Gastroesophageal sphincter (tissue), 4 donors: ENCODE results near the gene LNX1. TPM values are rescaled to one million over a fixed set of nuclear protein-coding genes. Genes with fewer than 3 reads are reported as not detected.

Source experiments
- ATAC-seq: fragments of 150-250 bp; one replicate; pipeline ENCODE4 v1.9.1; 2016; ENCODE audit warnings: mild to moderate bottlenecking, moderate library complexity
- H3K27ac ChIP-seq, 4 donors: fragments of 200-600 bp; sonication (generic) in 3 of 4; 1 replicate in 3 of 4; 2 replicates in 1 of 4; pipeline ENCODE4 v1.5.1; 2016 to 2019
- H3K27me3 ChIP-seq: fragments of 200-600 bp; sonication (generic); one replicate; pipeline ENCODE4 v1.5.1; 2019
- H3K36me3 ChIP-seq, 2 donors: fragments of 200-600 bp; sonication (generic); one replicate each; pipeline ENCODE4 v1.5.1; 2019; ENCODE audit warnings: control low read depth in 1 of 2
- H3K4me1 ChIP-seq, 3 donors: fragments of 200-600 bp; sonication (generic); 1 replicate in 2 of 3; 2 replicates in 1 of 3; pipeline ENCODE4 v1.5.1; 2016 to 2019; ENCODE audit warnings: control low read depth in 2 of 3
- H3K4me3 ChIP-seq, 2 donors: fragments of 200-600 bp; sonication (generic); one replicate each; pipeline ENCODE4 v1.5.1; 2019; ENCODE audit warnings: mild to moderate bottlenecking in 1 of 2, moderate library complexity in 1 of 2
- H3K9me3 ChIP-seq, 3 donors: fragments of 200-600 bp; sonication (generic); one replicate each; pipeline ENCODE4 v1.5.1; 2017 to 2019; ENCODE audit warnings: control low read depth in 2 of 3
- EP300 ChIP-seq: sonication (generic); formaldehyde crosslinking; IDR thresholded peaks from one replicate; pipeline ENCODE4 v1.6.1; 2017; ENCODE audit warnings: antibody characterized with exemption, mild to moderate bottlenecking
- POLR2A ChIP-seq, 2 donors: fragments of 450-650 bp; IDR thresholded peaks; one replicate each; pipeline ENCODE4 v1.6.1; 2017; ENCODE audit warnings: antibody characterized with exemption in 2 of 2, mild to moderate bottlenecking in 2 of 2, moderate library complexity in 1 of 2
- POLR2AphosphoS5 ChIP-seq: sonication (generic); formaldehyde crosslinking; IDR thresholded peaks from one replicate; pipeline ENCODE4 v1.6.1; 2017; ENCODE audit warnings: antibody characterized with exemption
- WGBS, 2 donors: methylation state at CpG; one replicate each; pipeline ENCODE4 v1.1.5; 2018; ENCODE audit warnings: low coverage in 1 of 2; 5-methylcytosine and 5-hydroxymethylcytosine counted together
- total RNA-seq, 4 donors: library from RNA; depleted of rRNA; stranded (reverse); fragments of >200 nt; gene quantifications; one replicate each; pipeline ENCODE4 v1.1.0, GENCODE V29; 2016
- TF ChIP-seq, protein P1 (sequence below), 4 experiments: fragments of 200-600 bp in 2 of 4; fragments of 450-650 bp in 2 of 4; sonication (generic) in 1 of 4; IDR thresholded peaks; one replicate each; pipeline ENCODE4 v1.5.1; 2017 to 2019; ENCODE audit warnings: antibody characterized with exemption in 4 of 4, mild to moderate bottlenecking in 2 of 4, moderate library complexity in 2 of 4

LNX1 gene
- total RNA-seq, 4 donors from 2014 or later: 2.6 to 13.6 (median 7.2) TPM

DNA sequence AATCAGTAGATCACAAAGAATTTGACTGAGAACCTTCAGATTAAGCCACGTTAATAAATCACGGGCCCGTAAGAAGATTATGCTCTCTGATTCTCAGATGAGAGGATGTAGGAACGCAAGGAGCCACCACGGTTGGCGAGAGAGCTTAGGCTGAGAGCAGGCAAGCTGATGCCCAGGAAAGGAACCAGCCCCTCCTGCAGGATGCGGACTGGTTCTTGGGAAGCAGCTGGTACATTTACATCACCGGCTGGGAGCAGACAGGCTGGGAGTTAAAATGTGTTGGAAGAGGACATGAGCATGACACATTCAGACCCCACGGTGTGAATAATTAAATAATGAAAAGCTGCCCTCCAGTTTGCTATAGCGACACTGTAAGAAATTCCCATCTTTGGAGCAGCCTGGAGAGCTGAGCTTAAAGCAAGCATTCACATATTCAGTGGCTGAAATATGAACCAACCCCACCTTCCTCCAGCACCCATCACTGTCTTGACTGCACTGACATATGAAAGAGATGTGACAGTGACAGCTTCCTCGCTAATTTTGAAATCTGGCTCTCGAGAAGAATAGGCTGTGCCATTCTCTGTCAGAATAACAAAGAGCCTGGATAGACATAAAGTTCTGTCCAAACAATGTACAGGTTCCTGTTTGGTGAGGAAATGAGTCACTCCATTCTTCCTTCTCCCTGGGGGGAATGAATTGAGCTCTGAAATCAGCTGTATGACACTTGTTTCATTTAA lies 33.1 kb downstream of the LNX1 start:
- TF ChIP-seq POLR2AphosphoS5: no peak
- TF ChIP-seq, protein P1, sequence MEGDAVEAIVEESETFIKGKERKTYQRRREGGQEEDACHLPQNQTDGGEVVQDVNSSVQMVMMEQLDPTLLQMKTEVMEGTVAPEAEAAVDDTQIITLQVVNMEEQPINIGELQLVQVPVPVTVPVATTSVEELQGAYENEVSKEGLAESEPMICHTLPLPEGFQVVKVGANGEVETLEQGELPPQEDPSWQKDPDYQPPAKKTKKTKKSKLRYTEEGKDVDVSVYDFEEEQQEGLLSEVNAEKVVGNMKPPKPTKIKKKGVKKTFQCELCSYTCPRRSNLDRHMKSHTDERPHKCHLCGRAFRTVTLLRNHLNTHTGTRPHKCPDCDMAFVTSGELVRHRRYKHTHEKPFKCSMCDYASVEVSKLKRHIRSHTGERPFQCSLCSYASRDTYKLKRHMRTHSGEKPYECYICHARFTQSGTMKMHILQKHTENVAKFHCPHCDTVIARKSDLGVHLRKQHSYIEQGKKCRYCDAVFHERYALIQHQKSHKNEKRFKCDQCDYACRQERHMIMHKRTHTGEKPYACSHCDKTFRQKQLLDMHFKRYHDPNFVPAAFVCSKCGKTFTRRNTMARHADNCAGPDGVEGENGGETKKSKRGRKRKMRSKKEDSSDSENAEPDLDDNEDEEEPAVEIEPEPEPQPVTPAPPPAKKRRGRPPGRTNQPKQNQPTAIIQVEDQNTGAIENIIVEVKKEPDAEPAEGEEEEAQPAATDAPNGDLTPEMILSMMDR (IDR thresholded peaks at IDR 0.05): no peak
- no peak for TF ChIP-seq POLR2A (IDR thresholded peaks at IDR 0.05)
- H3K4me3 ChIP-seq: no peak overlapping the region
- 75 to 78% methylated on average over 11 of the region's 12 CpGs for WGBS, 2 donors
- H3K4me1 ChIP-seq: no peaks in the 10 kb centered on the region
- H3K9me3 ChIP-seq: no peaks in the 10 kb centered on the region
- no peak overlapping the region for H3K27ac ChIP-seq
- H3K27me3 ChIP-seq: no peaks in the 10 kb centered on the region
- no peak for ATAC-seq
- H3K36me3 ChIP-seq: no peaks in the 10 kb centered on the region

DNA sequence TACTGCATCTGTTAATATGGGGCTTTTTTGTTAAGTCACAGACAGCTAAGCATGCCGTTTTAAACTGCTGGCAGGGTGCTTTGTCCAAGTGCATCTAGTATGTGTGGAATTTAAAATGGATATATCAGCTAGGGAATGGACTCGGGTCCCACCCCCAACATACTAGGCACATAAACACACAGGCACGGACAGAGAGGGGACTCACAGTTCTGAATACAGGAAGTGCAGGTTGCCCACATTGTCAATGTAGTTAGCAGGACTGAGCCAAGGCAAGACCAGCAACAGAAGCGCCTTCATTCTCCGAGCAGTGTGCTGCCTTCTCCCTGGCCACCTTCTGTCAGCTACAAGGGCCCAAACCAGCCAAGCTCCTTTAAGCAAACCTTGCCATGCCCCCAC lies 33.6 kb downstream of the LNX1 start:
- no peak for ATAC-seq
- Histone ChIP-seq H3K36me3 (no peaks in the 10 kb centered on the region), H3K9me3 (no peaks in the 10 kb centered on the region), H3K27ac (no peak overlapping the region), H3K27me3 (no peaks in the 10 kb centered on the region), H3K4me3 (no peak overlapping the region), H3K4me1 (no peaks in the 10 kb centered on the region)
- TF ChIP-seq, protein P1 (IDR thresholded peaks at IDR 0.05): no peak
- no peak for TF ChIP-seq POLR2AphosphoS5
- no peak for TF ChIP-seq POLR2A (IDR thresholded peaks at IDR 0.05)
- no peak for TF ChIP-seq EP300
- 28 to 51% methylated on average over 2 to 3 of the region's 5 CpGs for WGBS, 2 donors

DNA sequence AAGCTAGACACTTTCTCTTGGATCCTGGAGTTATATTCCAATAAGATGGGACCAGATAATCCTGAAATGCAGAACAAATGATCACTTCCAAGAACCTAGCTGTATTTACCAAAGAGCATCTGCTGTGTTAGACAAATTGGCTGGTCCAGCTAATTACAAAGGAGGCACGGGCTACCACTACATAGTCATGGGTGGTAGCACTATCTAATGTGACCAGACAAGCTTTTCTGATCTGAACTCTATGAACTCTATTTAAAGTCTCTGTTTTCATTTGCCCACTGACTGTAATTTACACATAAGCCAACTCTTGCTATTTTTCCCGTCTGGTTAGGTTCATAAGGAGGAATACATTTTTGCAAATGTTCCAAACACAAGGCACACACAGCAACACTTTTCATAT lies 34.6 kb downstream of the LNX1 start:
- no peaks in the 10 kb centered on the region for H3K9me3 ChIP-seq
- TF ChIP-seq POLR2AphosphoS5 (no peak), EP300 (no peak), POLR2A (IDR thresholded peaks at IDR 0.05) (no peak)
- TF ChIP-seq, protein P1 (IDR thresholded peaks at IDR 0.05): no peak
- no peaks in the 10 kb centered on the region for H3K27me3 ChIP-seq
- H3K36me3 ChIP-seq: no peaks in the 10 kb centered on the region
- no peaks in the 10 kb centered on the region for H3K4me1 ChIP-seq
- no peak overlapping the region for H3K4me3 ChIP-seq
- no peak for ATAC-seq
- no peak overlapping the region for H3K27ac ChIP-seq
- WGBS, 2 donors: 71 to 79% methylated on average over 2 of the region's 2 CpGs

DNA sequence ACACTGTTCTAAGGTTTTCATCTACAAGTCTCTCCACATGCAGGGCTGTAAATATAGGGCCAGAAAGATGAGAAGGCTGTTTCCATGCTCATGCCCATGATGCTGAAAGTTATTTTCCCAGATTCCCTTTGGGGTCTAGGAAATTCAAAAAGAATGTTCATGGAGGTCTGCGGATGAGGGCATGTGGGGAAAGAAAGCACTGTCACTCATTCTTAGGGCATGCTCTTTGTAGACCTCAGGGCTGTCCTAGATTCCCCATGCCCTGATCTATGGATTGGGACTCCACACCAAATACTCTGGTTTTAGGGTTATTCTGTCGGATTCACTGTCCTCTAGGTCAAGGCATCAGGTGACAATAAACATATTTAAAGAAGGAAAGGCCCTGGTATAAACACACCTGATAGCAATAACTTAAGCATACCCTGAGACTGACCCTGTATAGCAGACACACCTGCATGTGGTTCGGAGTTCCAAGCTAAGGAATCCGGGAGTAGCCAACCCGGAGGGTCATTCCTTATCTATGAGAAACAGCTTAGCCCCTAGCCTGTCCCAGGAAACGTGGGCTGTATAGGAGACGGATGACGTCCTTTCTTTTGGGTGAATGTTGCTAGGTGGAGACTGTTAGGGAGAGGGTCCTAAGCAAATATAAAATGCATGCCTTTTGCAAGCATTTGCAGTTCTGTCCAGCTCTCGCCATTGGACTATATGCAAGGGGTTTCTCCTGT lies 37.6 kb downstream of the LNX1 start:
- no peak overlapping the region for H3K27ac ChIP-seq
- no peak for TF ChIP-seq EP300
- H3K4me1 ChIP-seq: no peaks in the 10 kb centered on the region
- 94 to 97% methylated on average over 9 of the region's 9 CpGs for WGBS, 2 donors
- H3K27me3 ChIP-seq: no peaks in the 10 kb centered on the region
- no peaks in the 10 kb centered on the region for H3K9me3 ChIP-seq
- no peak overlapping the region for H3K4me3 ChIP-seq
- no peaks in the 10 kb centered on the region for H3K36me3 ChIP-seq
- ATAC-seq: no peak

DNA sequence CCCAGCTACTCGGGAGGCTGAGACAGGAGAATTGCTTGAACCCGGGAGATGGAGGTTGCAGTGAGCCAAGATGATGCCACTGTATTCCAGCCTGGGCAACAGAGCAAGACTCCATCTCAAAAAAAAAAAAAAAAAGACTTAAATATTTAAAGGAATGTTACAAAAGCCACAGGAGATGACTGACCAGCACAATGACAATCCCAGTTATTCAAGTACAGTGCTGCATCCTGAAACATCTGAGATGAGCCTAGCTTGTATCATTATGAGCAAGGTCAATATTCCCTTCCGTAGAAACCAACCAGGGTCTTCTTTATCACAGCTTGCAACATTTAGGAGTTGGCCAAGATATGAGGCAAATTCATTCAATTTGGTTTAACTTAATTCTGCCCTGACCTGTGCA lies 38.6 kb downstream of the LNX1 start:
- Histone ChIP-seq H3K9me3 (no peaks in the 10 kb centered on the region), H3K4me1 (no peaks in the 10 kb centered on the region), H3K27ac (no peak overlapping the region), H3K4me3 (no peak overlapping the region), H3K27me3 (no peaks in the 10 kb centered on the region), H3K36me3 (no peaks in the 10 kb centered on the region)
- TF ChIP-seq EP300 (no peak), POLR2AphosphoS5 (no peak)
- TF ChIP-seq, protein P1 (IDR thresholded peaks at IDR 0.05): no peak
- ATAC-seq: no peak
- 94 to 100% methylated on average over 3 of the region's 3 CpGs for WGBS, 2 donors
